ENCODE measurements around the gene PPP1R12C.
"Not testable (repeated sequence)": the region's sequence is repeated elsewhere in the genome, so short reads cannot be mapped to it uniquely, and the experiment has no call there.

Gene PPP1R12C

DNA sequence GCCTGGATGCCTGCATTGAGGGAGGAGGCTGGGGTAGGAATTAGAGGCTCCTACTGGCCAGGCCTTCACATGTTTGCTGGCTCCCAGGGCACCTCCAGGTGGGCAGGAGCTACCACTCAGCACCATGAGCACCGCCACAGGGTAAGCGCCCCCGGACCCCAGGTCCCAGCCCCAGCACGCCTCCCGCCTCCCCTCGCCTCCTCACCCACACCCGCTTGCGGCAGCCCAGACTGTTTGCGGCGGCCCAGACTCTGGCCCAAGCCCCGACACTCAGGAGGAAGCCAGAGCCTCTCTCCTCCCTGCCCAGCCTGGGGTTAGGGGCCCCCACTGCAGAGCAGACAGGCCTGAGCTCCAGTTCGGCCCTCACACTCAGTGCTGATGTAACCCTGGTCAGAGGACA lies 41.1 kb downstream of the PPP1R12C start:
- DNase-seq (ENCODE audit: low read depth in 2 of 2): no peak

GRCh38 chr19:55075371-55075998 lies 42.0 kb downstream of the PPP1R12C start, which contains the start of gene EPS8L1:
TSS of gene EPS8L1 (plus strand) at chr19:55075869. CDS start at chr19:55076445, 576 bp downstream.
- no peak for DNase-seq (ENCODE audit: low read depth in 2 of 2)

GRCh38 chr19:55071913-55072312 lies 45.5 kb downstream of the PPP1R12C start:
- no peak for DNase-seq (ENCODE audit: low read depth in 2 of 2)

DNA sequence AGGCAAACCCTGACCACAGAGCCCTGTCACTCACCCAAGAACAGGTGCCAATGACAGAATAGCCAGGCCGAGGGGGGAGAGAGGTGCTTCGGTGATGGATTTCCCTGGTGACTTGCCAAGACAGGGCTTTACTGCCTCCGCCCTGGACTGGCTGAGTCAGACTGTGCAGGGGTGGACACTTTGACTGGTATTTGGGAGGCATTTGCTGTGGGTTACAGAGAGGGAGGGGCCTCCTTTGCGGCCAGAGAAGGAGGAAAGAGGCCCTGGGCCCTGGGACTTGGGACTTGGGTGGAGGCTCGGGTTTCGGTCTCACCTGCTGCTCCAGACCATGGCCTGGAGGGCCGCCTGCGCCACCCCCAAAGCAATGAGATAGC lies 46.3 kb downstream of the PPP1R12C start:
- no peak for DNase-seq (ENCODE audit: low read depth in 2 of 2)

GRCh38 chr19:55070466-55071128 lies 46.8 kb downstream of the PPP1R12C start:
- DNase-seq (ENCODE audit: low read depth in 2 of 2): no peak

DNA sequence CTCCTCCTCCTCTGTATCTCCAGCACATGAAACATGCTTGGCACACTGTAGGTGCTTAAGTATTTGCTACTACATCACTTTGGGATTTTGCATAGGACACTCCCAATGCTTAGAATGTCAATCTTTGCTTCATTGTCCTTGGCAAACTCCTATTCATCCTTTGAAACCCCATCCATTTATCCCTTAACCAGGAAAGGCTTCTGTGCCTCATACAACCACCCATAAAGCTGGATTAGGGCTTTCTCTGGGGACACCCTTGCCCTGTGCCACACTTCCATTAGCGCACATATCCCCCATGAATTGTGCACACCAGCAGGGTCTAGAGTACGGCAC lies 47.6 kb downstream of the PPP1R12C start:
- DNase-seq (ENCODE audit: low read depth in 2 of 2): no peak

- no peak for DNase-seq (ENCODE audit: low read depth in 2 of 2)
These were observed 48.2 kb downstream of the PPP1R12C start for GRCh38 chr19:55068950-55069864.

DNA sequence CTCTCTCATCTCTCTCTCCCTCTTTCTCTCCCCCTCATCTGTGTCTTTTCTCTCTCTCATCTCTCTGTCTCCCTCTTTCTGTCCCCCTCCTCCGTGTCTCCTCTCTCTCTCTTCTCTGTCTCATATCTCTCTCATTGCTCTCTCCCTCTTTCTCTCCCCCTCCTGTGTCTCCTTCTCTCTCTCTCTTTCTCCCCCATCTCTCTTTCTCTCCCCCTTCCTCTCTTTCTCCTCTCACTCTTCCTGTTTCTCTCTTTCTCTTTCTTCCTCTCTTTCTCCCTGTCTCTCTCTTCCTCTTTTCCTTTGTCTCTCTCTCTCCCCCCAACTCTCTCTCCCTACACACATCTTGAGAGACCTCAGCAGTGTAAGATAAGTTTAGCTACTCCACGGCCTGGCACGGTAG lies 49.6 kb downstream of the PPP1R12C start:
- no peak for DNase-seq (ENCODE audit: low read depth in 2 of 2)

DNA sequence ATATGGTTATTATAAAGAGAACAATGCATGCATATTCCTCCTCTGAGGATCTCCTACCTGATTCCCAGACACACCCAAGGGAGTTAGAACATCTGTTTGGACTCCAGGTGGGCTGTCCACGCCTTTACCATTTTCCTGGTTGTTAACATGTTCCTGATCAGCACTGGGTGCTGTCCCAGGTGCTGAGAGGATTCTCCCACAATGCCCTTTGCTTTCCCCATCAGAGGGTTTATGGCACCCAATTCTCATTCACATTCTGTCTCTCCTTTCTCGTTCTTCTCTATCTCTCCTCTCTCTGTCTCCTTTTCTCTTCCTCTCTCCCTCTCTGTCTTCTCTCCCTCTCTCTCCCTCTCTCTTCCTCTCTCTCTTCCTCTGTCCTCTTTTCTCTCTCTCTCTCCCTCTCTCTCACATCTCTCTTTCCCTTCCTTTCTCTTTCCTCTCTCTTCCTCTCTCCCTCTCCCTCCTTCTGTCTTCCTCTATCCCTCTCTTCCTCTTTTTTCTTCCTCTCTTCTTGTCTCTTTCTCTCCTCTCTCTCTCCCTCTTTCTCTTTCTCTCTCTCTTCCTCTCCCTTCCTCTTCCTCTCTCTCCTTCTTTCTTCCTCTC lies 51.2 kb downstream of the PPP1R12C start:
- DNase-seq (ENCODE audit: low read depth in 2 of 2): no peak

DNA sequence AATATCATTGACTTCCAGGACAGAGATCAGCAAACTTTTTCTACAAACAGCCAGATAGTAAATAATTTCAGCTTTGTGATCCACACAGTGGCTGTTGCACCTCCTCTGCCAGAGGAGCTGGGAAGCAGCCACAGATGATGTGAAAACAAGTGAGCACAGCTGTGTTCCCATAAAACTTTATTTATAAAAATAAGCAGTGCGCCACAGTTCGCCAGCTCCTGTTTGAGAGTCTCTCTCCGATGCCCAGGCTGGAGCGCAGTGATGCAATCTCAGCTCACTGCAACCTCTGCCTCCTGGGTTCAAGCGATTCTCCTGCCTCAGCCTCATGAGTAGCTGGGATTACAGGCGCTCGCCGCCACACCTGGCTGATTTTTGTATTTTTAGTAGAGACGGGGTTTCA lies 51.9 kb downstream of the PPP1R12C start:
- DNase-seq (ENCODE audit: low read depth in 2 of 2): not testable (repeated sequence)

- DNase-seq (ENCODE audit: low read depth in 2 of 2): no peak
These were observed 54.0 kb downstream of the PPP1R12C start for GRCh38 chr19:55063492-55063843.

DNA sequence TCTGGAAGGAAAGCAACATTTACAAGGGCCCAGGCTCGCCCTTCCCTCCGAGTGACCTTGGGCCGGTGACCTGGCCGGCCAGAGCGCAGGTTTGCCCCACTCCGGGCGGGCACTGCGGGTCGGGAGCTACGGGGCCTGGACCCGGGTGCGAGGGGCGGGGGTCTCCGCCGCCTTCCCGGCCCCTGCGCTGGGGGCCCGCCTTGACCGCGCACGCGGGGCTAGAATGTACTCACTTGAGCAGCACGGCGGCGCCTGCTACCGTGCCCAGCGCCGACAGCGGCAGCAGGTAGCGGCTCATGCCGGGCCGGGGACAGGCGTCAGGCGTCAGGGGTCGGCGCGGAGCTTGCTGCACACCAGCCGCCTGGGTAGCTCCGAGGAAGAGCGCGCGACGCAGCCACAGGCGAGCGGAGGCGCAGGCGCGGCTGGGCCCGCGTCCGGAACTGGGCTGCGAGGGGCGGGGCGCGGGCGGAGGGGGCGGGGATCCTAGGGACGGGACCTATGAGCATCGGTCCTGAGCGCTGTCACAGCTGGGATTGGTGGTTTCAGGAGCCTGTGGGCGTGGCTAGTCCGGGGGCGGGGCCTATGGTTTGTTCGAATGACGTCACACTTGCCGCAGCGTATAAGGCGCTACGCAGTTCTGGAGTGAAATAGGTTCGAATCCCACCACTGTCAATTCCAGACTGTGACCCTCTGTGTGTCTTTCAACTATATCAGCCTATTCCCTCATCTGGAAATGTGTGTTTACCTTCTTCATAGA lies 54.5 kb downstream of the PPP1R12C start, which contains the start of gene RDH13:
Gene RDH13, minus strand, starts transcription at position 414 of the 757 bp plus-strand sequence. Its CDS starts 116 bp downstream, at position 298.
- DNase-seq (ENCODE audit: low read depth in 2 of 2): peak; percentile 98 to 100

- DNase-seq (ENCODE audit: low read depth in 2 of 2): not testable (repeated sequence)
These were observed 57.1 kb downstream of the PPP1R12C start for GRCh38 chr19:55060287-55060686.

DNA sequence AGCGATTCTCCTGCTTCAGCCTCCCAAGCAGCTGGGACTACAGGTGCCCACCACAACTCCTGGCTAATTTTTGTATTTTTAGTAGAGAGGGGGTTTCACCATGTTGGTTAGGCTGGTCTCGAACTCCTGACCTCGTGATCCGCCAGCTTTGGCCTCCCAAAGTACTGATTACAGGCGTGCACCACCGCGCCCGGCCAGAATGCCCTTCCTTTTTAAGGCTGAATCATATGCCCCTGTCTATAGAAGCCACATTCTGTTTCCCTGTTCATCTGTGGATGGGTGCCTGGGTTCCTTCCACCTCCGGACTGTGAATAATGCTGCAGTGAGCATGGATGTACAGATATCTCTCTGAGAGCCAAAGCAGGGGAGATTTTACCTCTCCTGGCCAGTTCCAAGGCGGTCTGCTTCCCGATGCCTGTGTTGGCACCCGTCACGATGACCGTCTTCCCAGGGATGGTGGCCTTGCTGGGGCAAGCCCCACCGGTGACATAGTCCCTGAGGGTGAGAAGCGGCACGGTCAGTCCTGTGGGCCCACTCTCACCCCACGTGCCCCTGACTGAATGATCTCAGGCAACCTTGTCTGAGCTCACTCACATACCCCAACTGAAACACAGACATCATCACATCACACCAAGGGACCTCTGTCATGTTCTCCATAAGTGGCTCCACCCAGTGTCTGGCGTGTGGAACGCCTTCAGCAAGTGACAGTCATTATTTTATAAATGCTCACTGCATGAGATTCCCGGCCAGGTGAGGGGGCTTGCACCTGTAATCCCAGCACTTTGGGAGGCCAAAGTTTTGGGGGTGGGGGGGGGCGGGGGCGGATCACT lies 58.4 kb downstream of the PPP1R12C start:
- no peak for DNase-seq (ENCODE audit: low read depth in 2 of 2)

GRCh38 chr19:55056827-55057226 lies 60.6 kb downstream of the PPP1R12C start:
- DNase-seq (ENCODE audit: low read depth in 2 of 2): no peak

DNA sequence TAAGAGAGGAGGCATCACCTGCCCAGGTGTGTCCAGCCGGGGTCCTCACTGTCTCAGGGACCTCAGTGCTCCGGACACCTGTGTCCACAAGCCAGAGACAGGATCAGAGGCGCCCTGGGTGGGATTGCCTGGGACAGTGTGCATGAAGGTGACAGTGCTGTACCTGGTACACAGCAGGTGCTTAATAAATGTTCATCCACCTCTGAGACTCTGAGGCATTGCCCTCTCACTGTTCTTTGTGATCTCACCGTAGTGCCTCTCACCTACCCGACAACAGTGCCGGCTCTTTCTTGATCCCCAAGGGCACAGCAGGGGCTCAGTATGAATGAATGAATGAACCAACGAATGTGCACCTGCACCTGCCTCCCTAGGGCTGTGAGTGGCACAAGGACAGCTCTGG lies 63.7 kb downstream of the PPP1R12C start:
- DNase-seq (ENCODE audit: low read depth in 2 of 2): no peak

GRCh38 chr19:55050749-55051532 lies 66.5 kb downstream of the PPP1R12C start:
- no peak for DNase-seq (ENCODE audit: low read depth in 2 of 2)

- no peak for DNase-seq (ENCODE audit: low read depth in 2 of 2)
These were observed 69.0 kb downstream of the PPP1R12C start for GRCh38 chr19:55048446-55048845.

DNA sequence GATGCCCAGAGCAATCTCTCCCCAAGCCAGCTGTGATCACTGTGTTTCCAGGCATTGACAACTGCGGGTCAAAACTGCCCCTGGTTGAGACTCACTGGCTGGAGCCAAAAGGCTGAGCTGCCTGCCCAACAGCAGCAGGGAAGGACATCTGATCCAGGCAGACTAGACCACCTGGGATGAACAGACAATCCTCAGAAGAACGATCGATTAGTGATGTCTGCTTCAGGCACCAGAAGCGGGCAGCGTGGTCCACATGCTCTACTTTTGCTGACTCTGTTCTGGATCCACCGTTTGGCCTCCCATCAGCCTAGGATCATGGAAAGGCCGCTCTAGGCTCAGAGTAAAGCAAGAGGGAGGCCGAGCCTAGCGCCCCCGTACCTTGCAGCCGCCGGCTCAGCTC lies 69.5 kb downstream of the PPP1R12C start:
- DNase-seq (ENCODE audit: low read depth in 2 of 2): no peak
